ENCODE data around the gene HAGHL. TPM values are rescaled to one million over a fixed set of nuclear protein-coding genes. Genes with fewer than 3 reads are reported as not detected.

Gene HAGHL
- total RNA-seq, 1 experiment from 2014 or later: 74.8 TPM

DNA sequence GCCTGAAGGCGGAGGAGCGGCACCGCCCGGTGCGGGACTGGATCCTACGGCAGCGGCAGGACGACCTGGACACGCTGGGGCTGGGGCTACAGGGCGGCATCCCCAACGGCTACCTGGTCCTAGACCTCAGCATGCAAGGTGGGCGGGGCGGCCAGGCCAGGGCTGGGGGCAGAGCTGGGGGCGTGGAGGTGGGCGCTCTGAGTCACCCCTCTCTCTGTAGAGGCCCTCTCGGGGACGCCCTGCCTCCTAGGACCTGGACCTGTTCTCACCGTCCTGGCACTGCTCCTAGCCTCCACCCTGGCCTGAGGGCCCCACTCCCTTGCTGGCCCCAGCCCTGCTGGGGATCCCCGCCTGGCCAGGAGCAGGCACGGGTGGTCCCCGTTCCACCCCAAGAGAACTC, 41.5 kb downstream of the HAGHL start:
- Histone ChIP-seq H3K79me2 (ENCODE audit: insufficient read depth, low read length) (peaks cover under 1% of the 10 kb centered on the region; the same call in 1 of the 2 replicates), H3K9me3 (ENCODE audit: control insufficient read depth in 1 of 2, insufficient read depth in 1 of 2, low read depth in 1 of 2, low read length in 2 of 2) (no peaks in the 10 kb centered on the region), H3K4me1 (ENCODE audit: control insufficient read depth in 1 of 2, insufficient read depth in 2 of 2, low read length in 2 of 2) (peaks cover 10 to 13% of the 10 kb centered on the region in 2 experiments), H3K4me3 (replicated peaks in 1 of 2; ENCODE audit: low read depth in 1 of 2, low read length in 2 of 2) (no peak overlapping the region), H3K27ac (ENCODE audit: low read depth, low read length) (no peak overlapping the region), H2AFZ (ENCODE audit: low read depth, low read length, poor library complexity, severe bottlenecking) (no peak overlapping the region), H3K27me3 (ENCODE audit: insufficient read depth, low read length) (no peaks in the 10 kb centered on the region), H3K9me2 (ENCODE audit: insufficient read depth) (no peaks in the 10 kb centered on the region), H3K36me3 (ENCODE audit: control insufficient read depth in 1 of 2, insufficient read depth in 2 of 2, low read length in 2 of 2) (peaks cover 7 to 11% of the 10 kb centered on the region in 2 experiments; a peak in 3 of 4 replicates), H3K9ac (ENCODE audit: low read length) (no peak overlapping the region), H3K4me2 (ENCODE audit: low read length) (no peak overlapping the region), H4K20me1 (ENCODE audit: insufficient read depth) (no peaks in the 10 kb centered on the region)
- ChIA-PET POLR2A (no interaction called here), CTCF (no interaction called here), RAD21 (ENCODE audit: low non-redundant PET in 1 of 2, low total read pairs in 2 of 2, uncharacterized antibody in 2 of 2, unreplicated experiment in 2 of 2) (no interaction called here)
- no TSS peak for BruUV-seq (replicated peaks)
- DNase-seq (ENCODE audit: low read depth, low spot score) (no peak), ATAC-seq (no peak)
- TF ChIP-seq TCF7L2 (IDR thresholded peaks at IDR 0.05; ENCODE audit: borderline replicate concordance, extremely low read depth, insufficient read depth, insufficient read length): no peak
- TF ChIP-seq, protein P1, sequence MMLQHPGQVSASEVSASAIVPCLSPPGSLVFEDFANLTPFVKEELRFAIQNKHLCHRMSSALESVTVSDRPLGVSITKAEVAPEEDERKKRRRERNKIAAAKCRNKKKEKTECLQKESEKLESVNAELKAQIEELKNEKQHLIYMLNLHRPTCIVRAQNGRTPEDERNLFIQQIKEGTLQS (IDR thresholded peaks at IDR 0.05): no peak
- TF ChIP-seq, protein P2, sequence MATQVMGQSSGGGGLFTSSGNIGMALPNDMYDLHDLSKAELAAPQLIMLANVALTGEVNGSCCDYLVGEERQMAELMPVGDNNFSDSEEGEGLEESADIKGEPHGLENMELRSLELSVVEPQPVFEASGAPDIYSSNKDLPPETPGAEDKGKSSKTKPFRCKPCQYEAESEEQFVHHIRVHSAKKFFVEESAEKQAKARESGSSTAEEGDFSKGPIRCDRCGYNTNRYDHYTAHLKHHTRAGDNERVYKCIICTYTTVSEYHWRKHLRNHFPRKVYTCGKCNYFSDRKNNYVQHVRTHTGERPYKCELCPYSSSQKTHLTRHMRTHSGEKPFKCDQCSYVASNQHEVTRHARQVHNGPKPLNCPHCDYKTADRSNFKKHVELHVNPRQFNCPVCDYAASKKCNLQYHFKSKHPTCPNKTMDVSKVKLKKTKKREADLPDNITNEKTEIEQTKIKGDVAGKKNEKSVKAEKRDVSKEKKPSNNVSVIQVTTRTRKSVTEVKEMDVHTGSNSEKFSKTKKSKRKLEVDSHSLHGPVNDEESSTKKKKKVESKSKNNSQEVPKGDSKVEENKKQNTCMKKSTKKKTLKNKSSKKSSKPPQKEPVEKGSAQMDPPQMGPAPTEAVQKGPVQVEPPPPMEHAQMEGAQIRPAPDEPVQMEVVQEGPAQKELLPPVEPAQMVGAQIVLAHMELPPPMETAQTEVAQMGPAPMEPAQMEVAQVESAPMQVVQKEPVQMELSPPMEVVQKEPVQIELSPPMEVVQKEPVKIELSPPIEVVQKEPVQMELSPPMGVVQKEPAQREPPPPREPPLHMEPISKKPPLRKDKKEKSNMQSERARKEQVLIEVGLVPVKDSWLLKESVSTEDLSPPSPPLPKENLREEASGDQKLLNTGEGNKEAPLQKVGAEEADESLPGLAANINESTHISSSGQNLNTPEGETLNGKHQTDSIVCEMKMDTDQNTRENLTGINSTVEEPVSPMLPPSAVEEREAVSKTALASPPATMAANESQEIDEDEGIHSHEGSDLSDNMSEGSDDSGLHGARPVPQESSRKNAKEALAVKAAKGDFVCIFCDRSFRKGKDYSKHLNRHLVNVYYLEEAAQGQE (IDR thresholded peaks at IDR 0.05; ENCODE audit: low read depth): no peak
- TF ChIP-seq CEBPB (IDR thresholded peaks at IDR 0.05; ENCODE audit: low read depth): no peak
- TF ChIP-seq YY1 (IDR thresholded peaks at IDR 0.05; ENCODE audit: extremely low read depth, insufficient replicate concordance, low read depth, low read length): no peak
- no peak for TF ChIP-seq ZNF274 (IDR thresholded peaks at IDR 0.05; ENCODE audit: low read depth, low read length)
- no peak for TF ChIP-seq JUND (IDR thresholded peaks at IDR 0.05)
- no peak for TF ChIP-seq POLR2AphosphoS5 (IDR thresholded peaks at IDR 0.05; ENCODE audit: low read depth, low read length)
- TF ChIP-seq SRF (IDR thresholded peaks at IDR 0.05; ENCODE audit: low read depth): no peak
- TF ChIP-seq, protein P3, sequence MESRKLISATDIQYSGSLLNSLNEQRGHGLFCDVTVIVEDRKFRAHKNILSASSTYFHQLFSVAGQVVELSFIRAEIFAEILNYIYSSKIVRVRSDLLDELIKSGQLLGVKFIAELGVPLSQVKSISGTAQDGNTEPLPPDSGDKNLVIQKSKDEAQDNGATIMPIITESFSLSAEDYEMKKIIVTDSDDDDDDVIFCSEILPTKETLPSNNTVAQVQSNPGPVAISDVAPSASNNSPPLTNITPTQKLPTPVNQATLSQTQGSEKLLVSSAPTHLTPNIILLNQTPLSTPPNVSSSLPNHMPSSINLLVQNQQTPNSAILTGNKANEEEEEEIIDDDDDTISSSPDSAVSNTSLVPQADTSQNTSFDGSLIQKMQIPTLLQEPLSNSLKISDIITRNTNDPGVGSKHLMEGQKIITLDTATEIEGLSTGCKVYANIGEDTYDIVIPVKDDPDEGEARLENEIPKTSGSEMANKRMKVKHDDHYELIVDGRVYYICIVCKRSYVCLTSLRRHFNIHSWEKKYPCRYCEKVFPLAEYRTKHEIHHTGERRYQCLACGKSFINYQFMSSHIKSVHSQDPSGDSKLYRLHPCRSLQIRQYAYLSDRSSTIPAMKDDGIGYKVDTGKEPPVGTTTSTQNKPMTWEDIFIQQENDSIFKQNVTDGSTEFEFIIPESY (IDR thresholded peaks at IDR 0.05; ENCODE audit: extremely low read depth, insufficient replicate concordance, low read length): no peak
- TF ChIP-seq POLR2A (IDR thresholded peaks at IDR 0.05; ENCODE audit: borderline replicate concordance, extremely low read depth, insufficient read depth, insufficient read length): no peak
- no peak for TF ChIP-seq ZFX (IDR thresholded peaks at IDR 0.05)
- TF ChIP-seq SP1 (IDR thresholded peaks at IDR 0.05; ENCODE audit: low read depth): no peak
- no peak for TF ChIP-seq SIN3A (IDR thresholded peaks at IDR 0.05; ENCODE audit: low read depth)
- no peak for TF ChIP-seq EZH2phosphoT487 (IDR thresholded peaks at IDR 0.05; ENCODE audit: borderline replicate concordance)
- TF ChIP-seq FOSL1 (IDR thresholded peaks at IDR 0.05; ENCODE audit: low read depth): no peak
- TF ChIP-seq CBX3 (IDR thresholded peaks at IDR 0.05; ENCODE audit: low read depth): no peak
- TF ChIP-seq ELF1 (IDR thresholded peaks at IDR 0.05; ENCODE audit: borderline replicate concordance, low read depth): no peak
- no peak for TF ChIP-seq EZH2 (IDR thresholded peaks at IDR 0.05)
- intact Hi-C loops (cut with micrococcal nuclease): no loop called here
